ENCODE data around the gene AMPD1.

The AMPD1 gene

GRCh38 chr1:114694540-114695310, 621 bp downstream of the AMPD1 start:
- DNase-seq, result no peak

GRCh38 chr1:114692947-114693346, 2.4 kb downstream of the AMPD1 start:
- no peak for DNase-seq

GRCh38 chr1:114691061-114691460, 4.3 kb downstream of the AMPD1 start:
- DNase-seq, result no peak

GRCh38 chr1:114690148-114690547, 5.2 kb downstream of the AMPD1 start:
- no peak for DNase-seq

GRCh38 chr1:114688526-114688925, 6.8 kb downstream of the AMPD1 start:
- DNase-seq, result no peak

- DNase-seq, result no peak
Measured at GRCh38 chr1:114685851-114686250, 9.5 kb downstream of the AMPD1 start.

GRCh38 chr1:114677691-114678090, 17.7 kb downstream of the AMPD1 start:
- no peak for DNase-seq

GRCh38 chr1:114676115-114676514, 19.2 kb downstream of the AMPD1 start:
- DNase-seq, result no peak

- DNase-seq, result no peak
Measured at GRCh38 chr1:114671939-114672275, 23.4 kb downstream of the AMPD1 start.

- DNase-seq, result no peak
Measured at GRCh38 chr1:114671011-114671938, 24.1 kb downstream of the AMPD1 start.

- no peak for DNase-seq
Measured at GRCh38 chr1:114670083-114671010, 25.0 kb downstream of the AMPD1 start.

- DNase-seq, result no peak
Measured at GRCh38 chr1:114669562-114670082, 25.7 kb downstream of the AMPD1 start, which contains the start of gene DENND2C. Gene DENND2C, minus strand, starts transcription at chr1:114670049. Its CDS starts 44,065 bp downstream, at chr1:114625984.

GRCh38 chr1:114668784-114669561, 26.4 kb downstream of the AMPD1 start:
- DNase-seq, result no peak

GRCh38 chr1:114668373-114668772, 27.0 kb downstream of the AMPD1 start:
- DNase-seq, result no peak

GRCh38 chr1:114666954-114667353, 28.4 kb downstream of the AMPD1 start:
- no peak for DNase-seq

GRCh38 chr1:114660238-114660637, 35.1 kb downstream of the AMPD1 start:
- no peak for DNase-seq

- DNase-seq, result no peak
Measured at GRCh38 chr1:114651893-114652292, 43.5 kb downstream of the AMPD1 start.

GRCh38 chr1:114648503-114648902, 46.8 kb downstream of the AMPD1 start:
- no peak for DNase-seq

- no peak for DNase-seq
Measured at GRCh38 chr1:114641377-114641776, 54.0 kb downstream of the AMPD1 start.

- DNase-seq, result no peak
Measured at GRCh38 chr1:114638910-114639309, 56.4 kb downstream of the AMPD1 start.

- DNase-seq, result no peak
Measured at GRCh38 chr1:114632427-114632826, 62.9 kb downstream of the AMPD1 start.

GRCh38 chr1:114627107-114627506, 68.2 kb downstream of the AMPD1 start:
- no peak for DNase-seq
